Activated naive CD8-positive, alpha-beta T cell treated with anti-CD3 and anti-CD28 coated beads, Interleukin-2, amount 10 ng/mL, durations not matched to agents 7 days and 5 days (primary cell): ENCODE data around the gene LTBP2. TPM values are rescaled to one million over a fixed set of nuclear protein-coding genes. Genes with fewer than 3 reads are reported as not detected.

Experiments
- ATAC-seq: fragments of 150-1000 bp; cut with Tn5 transposase; one replicate; pipeline ENCODE4 v1.10.0; 2021; ENCODE audit warnings: low read depth, moderate library complexity
- POLR2A ChIA-PET: fragments of 350-600 bp; sonication (Branson Sonifier 250); formaldehyde crosslinking; loops from one replicate; lab custom pipeline; 2021; ENCODE audit warnings: antibody characterized with exemption; lab: Charles Lee
- DNase-seq: peaks from one replicate; pipeline ENCODE4 v3.0.0; 2021
- H3K27ac Mint-ChIP-seq: one replicate; pipeline ENCODE4 v1.8.0; 2022; ENCODE audit warnings: mild to moderate bottlenecking, mixed read lengths
- H3K27me3 Mint-ChIP-seq: one replicate; pipeline ENCODE4 v1.8.0; 2022; ENCODE audit warnings: mild to moderate bottlenecking, moderate library complexity, mixed read lengths
- H3K36me3 Mint-ChIP-seq: one replicate; pipeline ENCODE4 v1.8.0; 2021; ENCODE audit warnings: mild to moderate bottlenecking, mixed read lengths
- H3K4me1 Mint-ChIP-seq: one replicate; pipeline ENCODE4 v1.8.0; 2021; ENCODE audit warnings: mixed read lengths
- H3K4me3 Mint-ChIP-seq: one replicate; pipeline ENCODE4 v1.8.0; 2022; ENCODE audit warnings: mild to moderate bottlenecking, moderate library complexity, mixed read lengths
- H3K9me3 Mint-ChIP-seq: one replicate; pipeline ENCODE4 v1.8.0; 2021; ENCODE audit warnings: mixed read lengths
- total RNA-seq, 2 experiments: library from RNA; stranded (reverse); gene quantifications; one replicate each; pipeline ENCODE4 v1.2.3, GENCODE V29; 2021

The LTBP2 gene
- total RNA-seq, 2 experiments from 2014 or later = 0.28 to 1.1 TPM

GRCh38 chr14:74533576-74533975 is 78.5 kb downstream of the LTBP2 start:
- Mint-ChIP-seq H3K4me3 (no peak overlapping the region), H3K4me1 (peaks cover 5% of the 10 kb centered on the region), H3K27ac (no peak overlapping the region), H3K9me3 (no peaks in the 10 kb centered on the region), H3K36me3 (no peaks in the 10 kb centered on the region), H3K27me3 (peaks cover 7% of the 10 kb centered on the region)
- ATAC-seq = no peak
- POLR2A ChIA-PET = no interaction called here
- no peak for DNase-seq

- POLR2A ChIA-PET = no interaction called here
- H3K4me3 Mint-ChIP-seq = no peak overlapping the region
- peaks cover 7% of the 10 kb centered on the region for H3K27me3 Mint-ChIP-seq
- peaks cover 5% of the 10 kb centered on the region for H3K4me1 Mint-ChIP-seq
- DNase-seq = no peak
- H3K27ac Mint-ChIP-seq = no peak overlapping the region
- no peak for ATAC-seq
- no peaks in the 10 kb centered on the region for H3K9me3 Mint-ChIP-seq
- H3K36me3 Mint-ChIP-seq = no peaks in the 10 kb centered on the region
These were observed 79.8 kb downstream of the LTBP2 start for GRCh38 chr14:74532246-74532645.

GRCh38 chr14:74531467-74531866 is 80.6 kb downstream of the LTBP2 start:
- H3K4me3 Mint-ChIP-seq = no peak overlapping the region
- peaks cover 4% of the 10 kb centered on the region for H3K27me3 Mint-ChIP-seq
- DNase-seq (no peak), ATAC-seq (no peak)
- POLR2A ChIA-PET = interaction anchor here (0.6 kb wide), 1 partner anchor 139 kb away, joined by 3 read pairs; no protein-coding TSS in a partner anchor
- no peaks in the 10 kb centered on the region for H3K9me3 Mint-ChIP-seq
- H3K4me1 Mint-ChIP-seq = peaks cover 5% of the 10 kb centered on the region
- no peak overlapping the region for H3K27ac Mint-ChIP-seq
- H3K36me3 Mint-ChIP-seq = no peaks in the 10 kb centered on the region

- peaks cover 5% of the 10 kb centered on the region for H3K4me1 Mint-ChIP-seq
- no peak for DNase-seq
These were observed 81.0 kb downstream of the LTBP2 start for GRCh38 chr14:74531006-74531405.

GRCh38 chr14:74528886-74529285 is 83.2 kb downstream of the LTBP2 start:
- ATAC-seq = no peak
- Mint-ChIP-seq H3K27ac (no peak overlapping the region), H3K36me3 (no peaks in the 10 kb centered on the region), H3K4me3 (no peak overlapping the region), H3K9me3 (no peaks in the 10 kb centered on the region), H3K4me1 (peaks cover 5% of the 10 kb centered on the region), H3K27me3 (peaks cover 8% of the 10 kb centered on the region)
- DNase-seq = no peak
- POLR2A ChIA-PET = no interaction called here

More at GRCh38 chr14:74531006-74531405, 81.0 kb downstream of the LTBP2 start:
- ATAC-seq = no peak
- Mint-ChIP-seq H3K27ac (no peak overlapping the region), H3K36me3 (no peaks in the 10 kb centered on the region), H3K4me3 (no peak overlapping the region), H3K9me3 (no peaks in the 10 kb centered on the region), H3K27me3 (peaks cover 4% of the 10 kb centered on the region)
- POLR2A ChIA-PET = no interaction called here

GRCh38 chr14:74528406-74528805 is 83.6 kb downstream of the LTBP2 start:
- H3K36me3 Mint-ChIP-seq = no peaks in the 10 kb centered on the region
- DNase-seq = no peak
- ATAC-seq = no peak
- no peaks in the 10 kb centered on the region for H3K9me3 Mint-ChIP-seq
- H3K27me3 Mint-ChIP-seq = peaks cover 8% of the 10 kb centered on the region
- H3K4me1 Mint-ChIP-seq = peaks cover 4% of the 10 kb centered on the region
- H3K27ac Mint-ChIP-seq = no peak overlapping the region
- POLR2A ChIA-PET = no interaction called here
- H3K4me3 Mint-ChIP-seq = no peak overlapping the region

GRCh38 chr14:74527736-74528280 is 84.2 kb downstream of the LTBP2 start:
- no peak for DNase-seq
- Mint-ChIP-seq H3K27ac (no peak overlapping the region), H3K4me1 (no peaks in the 10 kb centered on the region), H3K27me3 (peaks cover 8% of the 10 kb centered on the region), H3K36me3 (no peaks in the 10 kb centered on the region), H3K4me3 (no peak overlapping the region), H3K9me3 (no peaks in the 10 kb centered on the region)
- no peak for ATAC-seq
- POLR2A ChIA-PET = no interaction called here

GRCh38 chr14:74526854-74527585 is 85.0 kb downstream of the LTBP2 start:
- POLR2A ChIA-PET = interaction anchor here (0.5 kb wide), 1 partner anchor 78 kb away, joined by 3 read pairs; no protein-coding TSS in a partner anchor
- H3K4me1 Mint-ChIP-seq = no peaks in the 10 kb centered on the region
- DNase-seq (no peak), ATAC-seq (no peak)
- H3K4me3 Mint-ChIP-seq = no peak overlapping the region
- no peaks in the 10 kb centered on the region for H3K36me3 Mint-ChIP-seq
- H3K27me3 Mint-ChIP-seq = peaks cover 8% of the 10 kb centered on the region
- no peaks in the 10 kb centered on the region for H3K9me3 Mint-ChIP-seq
- no peak overlapping the region for H3K27ac Mint-ChIP-seq

- Mint-ChIP-seq H3K27ac (no peak overlapping the region), H3K27me3 (peaks cover 8% of the 10 kb centered on the region), H3K4me1 (no peaks in the 10 kb centered on the region), H3K4me3 (no peak overlapping the region), H3K9me3 (no peaks in the 10 kb centered on the region), H3K36me3 (no peaks in the 10 kb centered on the region)
- DNase-seq (no peak), ATAC-seq (no peak)
- POLR2A ChIA-PET = interaction anchor here (0.5 kb wide), 1 partner anchor 28 kb away, joined by 3 read pairs; no protein-coding TSS in a partner anchor
These were observed 86.6 kb downstream of the LTBP2 start for GRCh38 chr14:74525361-74525851.

GRCh38 chr14:74524812-74525135 is 87.3 kb downstream of the LTBP2 start:
- DNase-seq = no peak
- H3K36me3 Mint-ChIP-seq = no peaks in the 10 kb centered on the region
- no peaks in the 10 kb centered on the region for H3K9me3 Mint-ChIP-seq
- no peak overlapping the region for H3K27ac Mint-ChIP-seq
- POLR2A ChIA-PET = no interaction called here
- H3K4me3 Mint-ChIP-seq = no peak overlapping the region
- peaks cover 8% of the 10 kb centered on the region for H3K27me3 Mint-ChIP-seq
- no peaks in the 10 kb centered on the region for H3K4me1 Mint-ChIP-seq
- no peak for ATAC-seq

- H3K4me3 Mint-ChIP-seq = no peak overlapping the region
- no peak overlapping the region for H3K27ac Mint-ChIP-seq
- H3K36me3 Mint-ChIP-seq = no peaks in the 10 kb centered on the region
- POLR2A ChIA-PET = no interaction called here
- H3K4me1 Mint-ChIP-seq = no peaks in the 10 kb centered on the region
- H3K9me3 Mint-ChIP-seq = no peaks in the 10 kb centered on the region
- ATAC-seq = no peak
- peaks cover 8% of the 10 kb centered on the region for H3K27me3 Mint-ChIP-seq
- DNase-seq = no peak
These were observed 87.8 kb downstream of the LTBP2 start for GRCh38 chr14:74524076-74524811.

- ATAC-seq = no peak
- no peak overlapping the region for H3K27ac Mint-ChIP-seq
- POLR2A ChIA-PET = no interaction called here
- H3K4me3 Mint-ChIP-seq = no peak overlapping the region
- no peaks in the 10 kb centered on the region for H3K9me3 Mint-ChIP-seq
- no peaks in the 10 kb centered on the region for H3K4me1 Mint-ChIP-seq
- H3K36me3 Mint-ChIP-seq = no peaks in the 10 kb centered on the region
- DNase-seq = no peak
- peaks cover 10% of the 10 kb centered on the region for H3K27me3 Mint-ChIP-seq
These were observed 89.3 kb downstream of the LTBP2 start for GRCh38 chr14:74522740-74523139.

GRCh38 chr14:74521756-74522155 is 90.3 kb downstream of the LTBP2 start:
- DNase-seq (no peak), ATAC-seq (no peak)
- H3K36me3 Mint-ChIP-seq = no peaks in the 10 kb centered on the region
- H3K4me1 Mint-ChIP-seq = no peaks in the 10 kb centered on the region
- POLR2A ChIA-PET = no interaction called here
- no peaks in the 10 kb centered on the region for H3K9me3 Mint-ChIP-seq
- H3K4me3 Mint-ChIP-seq = no peak overlapping the region
- H3K27me3 Mint-ChIP-seq = peaks cover 15% of the 10 kb centered on the region
- no peak overlapping the region for H3K27ac Mint-ChIP-seq
